HG02571 (cell line): ENCODE measurements around the gene TRPM6.

ENCODE experiments used
- ATAC-seq: cut with Tn5 transposase; IDR thresholded peaks from one replicate; pipeline ENCODE4 v1.9.1; 2021; ENCODE audit warnings: mild to moderate bottlenecking, moderate library complexity; ENCODE audit not compliant: unreplicated experiment

TRPM6 gene

DNA sequence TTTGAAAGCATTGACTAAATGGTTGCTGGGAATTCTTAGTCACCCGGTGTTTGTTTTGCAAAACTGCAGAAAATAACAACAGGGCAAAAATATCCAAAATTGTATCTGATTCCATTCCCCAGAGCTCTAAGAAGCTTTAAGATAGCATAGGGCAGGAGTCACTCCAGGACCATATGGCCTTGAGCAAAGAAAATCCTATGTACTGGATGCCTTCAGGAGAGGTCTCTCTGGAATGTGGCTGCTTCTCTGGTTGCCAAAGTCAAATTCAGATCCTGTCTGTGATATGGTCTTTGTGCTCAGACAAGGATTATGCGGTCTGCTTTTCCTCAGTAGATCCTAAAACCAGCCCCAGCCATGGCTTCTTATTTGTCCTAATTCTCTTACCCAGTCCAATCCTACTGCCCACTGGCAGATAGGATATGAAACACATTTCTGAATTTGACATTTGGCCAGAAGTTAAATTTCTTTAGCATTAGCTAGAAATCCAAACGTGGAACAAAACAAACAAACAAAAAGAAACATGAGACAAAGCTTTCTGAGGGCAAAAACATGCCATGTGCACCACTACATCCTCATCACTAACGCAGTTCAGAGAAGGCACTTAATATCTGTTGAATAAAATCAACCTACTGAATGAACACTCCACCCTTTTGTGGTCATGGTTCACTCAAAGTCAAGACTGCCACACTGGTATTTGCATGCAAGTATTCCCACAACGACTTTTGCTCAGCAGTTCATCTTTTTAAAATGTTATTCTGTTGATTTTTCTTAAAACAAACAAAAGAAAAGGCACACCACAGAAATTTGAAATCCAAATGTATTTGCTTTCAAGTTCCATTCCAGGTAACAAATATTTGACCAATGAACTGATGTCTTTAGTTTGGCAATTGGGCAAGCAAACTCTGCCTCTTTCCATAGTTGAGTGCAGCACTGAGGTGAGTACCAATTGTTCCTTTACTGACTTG lies 165.7 kb downstream of the TRPM6 start:
- ATAC-seq = no peak

DNA sequence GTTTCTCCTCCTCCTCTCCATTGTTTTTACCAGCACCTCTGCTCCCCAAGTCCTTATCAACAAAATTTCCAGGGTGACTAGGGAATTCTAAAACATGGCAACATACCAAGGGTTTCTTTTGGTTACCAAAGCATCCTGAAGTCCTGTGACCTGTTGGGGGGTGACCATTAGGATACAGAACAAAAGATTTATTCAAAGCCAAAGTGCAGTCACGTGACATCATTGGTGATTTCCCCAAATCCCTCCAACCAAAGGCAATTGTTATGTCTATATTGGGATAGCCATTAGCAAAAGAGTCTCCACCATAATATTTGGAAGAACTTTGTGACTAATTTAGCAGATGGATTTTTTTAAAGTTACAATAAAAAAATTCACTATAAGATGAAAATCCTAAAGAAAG lies 168.4 kb downstream of the TRPM6 start:
- ATAC-seq = no peak

- ATAC-seq = no peak
Measured at GRCh38 chr9:74718709-74719108, 169.0 kb downstream of the TRPM6 start.

GRCh38 chr9:74711341-74711740 lies 176.4 kb downstream of the TRPM6 start:
- ATAC-seq = no peak

DNA sequence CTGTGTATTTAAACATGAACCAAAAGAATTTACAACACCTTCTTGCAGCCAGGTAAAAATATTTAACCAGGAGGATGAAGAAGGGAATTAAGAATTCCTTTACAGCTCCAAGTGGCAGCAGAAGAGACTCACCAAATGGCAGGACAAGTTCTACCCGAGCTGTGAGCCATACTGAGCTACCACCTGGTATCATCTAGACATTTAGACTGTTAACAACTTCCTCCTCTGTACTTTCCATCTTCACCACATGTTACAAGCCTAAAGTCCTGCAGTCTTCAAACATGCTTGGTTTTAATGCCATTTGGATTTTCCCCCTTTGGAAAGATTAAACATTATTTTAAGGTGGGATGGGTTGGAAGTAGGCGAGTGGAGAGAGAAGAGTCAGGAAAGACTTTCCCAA lies 190.2 kb downstream of the TRPM6 start:
- no peak for ATAC-seq

GRCh38 chr9:74696520-74696919 lies 191.2 kb downstream of the TRPM6 start:
- ATAC-seq = no peak

DNA sequence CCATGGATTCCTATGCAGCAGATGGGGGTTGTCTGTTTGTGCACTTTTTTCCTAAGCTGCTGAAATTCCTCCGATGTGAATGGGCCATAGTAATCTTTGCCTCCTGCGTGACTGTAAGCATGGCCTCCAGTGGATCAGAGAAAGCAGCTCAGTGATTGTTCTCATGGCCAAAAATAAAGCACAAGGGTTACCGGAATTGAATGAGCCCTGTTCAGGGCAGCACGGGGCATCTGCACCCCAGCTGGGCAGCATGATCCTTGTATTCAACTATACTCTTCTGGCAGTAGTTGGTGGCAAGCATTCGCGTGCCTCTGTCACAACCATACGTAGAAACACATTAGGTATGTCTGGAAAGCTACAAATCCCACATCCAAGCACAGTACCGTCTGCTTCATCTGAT lies 196.7 kb downstream of the TRPM6 start:
- ATAC-seq = no peak

- ATAC-seq = no peak
Measured at GRCh38 chr9:74683322-74683721, 204.4 kb downstream of the TRPM6 start.

- ATAC-seq = no peak
Measured at GRCh38 chr9:74681906-74682305, 205.8 kb downstream of the TRPM6 start.

GRCh38 chr9:74674077-74674476 lies 213.6 kb downstream of the TRPM6 start:
- ATAC-seq = no peak
